AG04450 (cell line): Measurements from ENCODE around the gene MSL3. TPM values are rescaled to one million over a fixed set of nuclear protein-coding genes. Genes with fewer than 3 reads are reported as not detected.

Experiments
- CTCF ChIA-PET: fragments of 300-600, 350-600 bp; formaldehyde crosslinking; extraction: SDS; loops from one replicate; lab custom pipeline; 2022; ENCODE audit warnings: antibody characterized with exemption, inconsistent platforms; lab: Charles Lee
- POLR2A ChIA-PET: fragments of 350-600 bp; formaldehyde crosslinking; extraction: SDS; loops from one replicate; lab custom pipeline; 2021; ENCODE audit warnings: antibody characterized with exemption, inconsistent platforms; lab: Yijun Ruan, JAX
- DNase-seq: peaks from one replicate; pipeline ENCODE4 v3.0.0-alpha.2; 2011; ENCODE audit warnings: low read depth, low spot score
- H3K27ac ChIP-seq: one replicate; pipeline ENCODE4 v1.5.1; 2012; ENCODE audit warnings: low read depth, low read length, control low read depth
- H3K27me3 ChIP-seq: one replicate; pipeline ENCODE4 v1.6.0; 2012; ENCODE audit warnings: low read length; ENCODE audit not compliant: control insufficient read depth, insufficient read depth
- H3K4me3 ChIP-seq: 2 replicates; pipeline ENCODE4 v1.5.1; 2011; ENCODE audit warnings: mild to moderate bottlenecking, low read depth, low read length, control low read depth
- H3K9me3 ChIP-seq: 2 replicates; pipeline ENCODE4 v1.5.1; 2012; ENCODE audit warnings: low read length; ENCODE audit not compliant: control insufficient read depth, insufficient read depth
- polyA plus RNA-seq: library from polyadenylated mRNA; depleted of rRNA; stranded (reverse); fragments of >200 nt; gene quantifications from 2 replicates; pipeline ENCODE4 v1.2.3, GENCODE V29; 2011; rRNA removed
- TF ChIP-seq, protein P1 (sequence below): IDR thresholded peaks from 2 replicates; pipeline ENCODE4 v1.5.1; 2011; ENCODE audit warnings: low read depth, low read length, control low read depth, inconsistent platforms

Gene MSL3
- polyA plus RNA-seq, 1 experiment: 32.4 TPM

DNA sequence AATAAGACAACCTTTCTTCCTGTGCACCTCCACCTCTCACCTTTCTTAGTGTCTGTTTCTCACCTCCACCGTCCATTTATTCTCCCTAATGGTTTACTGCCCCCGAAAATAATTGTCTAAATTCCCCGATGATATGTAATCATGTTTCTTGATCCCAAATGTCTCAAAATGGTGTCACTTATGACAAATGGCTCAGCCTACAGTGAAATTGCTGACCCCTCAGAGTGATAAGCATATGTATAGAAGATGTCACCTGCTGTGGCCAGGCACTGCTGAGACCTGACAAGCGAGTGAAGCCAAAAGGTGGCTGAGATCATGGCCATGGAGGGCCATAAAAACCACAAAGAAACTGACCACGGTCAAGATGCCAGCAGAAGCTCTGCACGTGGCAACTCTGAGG, 35.7 kb downstream of the MSL3 start:
- Histone ChIP-seq H3K9me3 (no peaks in the 10 kb centered on the region), H3K27ac (no peak overlapping the region), H3K4me3 (no peak overlapping the region), H3K27me3 (no peaks in the 10 kb centered on the region)
- POLR2A ChIA-PET: no interaction called here
- no peak for DNase-seq
- TF ChIP-seq, protein P1, sequence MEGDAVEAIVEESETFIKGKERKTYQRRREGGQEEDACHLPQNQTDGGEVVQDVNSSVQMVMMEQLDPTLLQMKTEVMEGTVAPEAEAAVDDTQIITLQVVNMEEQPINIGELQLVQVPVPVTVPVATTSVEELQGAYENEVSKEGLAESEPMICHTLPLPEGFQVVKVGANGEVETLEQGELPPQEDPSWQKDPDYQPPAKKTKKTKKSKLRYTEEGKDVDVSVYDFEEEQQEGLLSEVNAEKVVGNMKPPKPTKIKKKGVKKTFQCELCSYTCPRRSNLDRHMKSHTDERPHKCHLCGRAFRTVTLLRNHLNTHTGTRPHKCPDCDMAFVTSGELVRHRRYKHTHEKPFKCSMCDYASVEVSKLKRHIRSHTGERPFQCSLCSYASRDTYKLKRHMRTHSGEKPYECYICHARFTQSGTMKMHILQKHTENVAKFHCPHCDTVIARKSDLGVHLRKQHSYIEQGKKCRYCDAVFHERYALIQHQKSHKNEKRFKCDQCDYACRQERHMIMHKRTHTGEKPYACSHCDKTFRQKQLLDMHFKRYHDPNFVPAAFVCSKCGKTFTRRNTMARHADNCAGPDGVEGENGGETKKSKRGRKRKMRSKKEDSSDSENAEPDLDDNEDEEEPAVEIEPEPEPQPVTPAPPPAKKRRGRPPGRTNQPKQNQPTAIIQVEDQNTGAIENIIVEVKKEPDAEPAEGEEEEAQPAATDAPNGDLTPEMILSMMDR: no peak
- CTCF ChIA-PET: no interaction called here

DNA sequence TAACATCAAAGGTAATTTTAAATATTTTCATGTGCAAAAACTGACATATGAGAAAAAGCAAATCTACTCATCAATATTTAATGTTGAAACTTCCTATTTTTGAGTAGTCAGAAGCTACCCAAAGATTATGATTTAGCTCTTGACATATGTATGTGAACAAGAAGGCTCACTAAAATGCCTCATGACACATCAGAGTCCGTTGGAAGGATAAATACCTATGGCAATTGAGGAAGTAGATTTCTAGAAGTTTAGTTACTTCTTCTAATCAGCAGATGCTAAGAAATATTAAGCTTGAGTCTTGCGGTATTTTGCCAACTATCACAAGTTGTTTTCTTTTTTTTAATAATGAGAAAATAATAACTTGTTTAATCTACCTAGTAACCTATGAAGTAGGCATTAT, 55.3 kb downstream of the MSL3 start:
- no peaks in the 10 kb centered on the region for H3K27me3 ChIP-seq
- TF ChIP-seq, protein P1: no peak
- no peak overlapping the region for H3K27ac ChIP-seq
- no peak for DNase-seq
- H3K9me3 ChIP-seq: no peaks in the 10 kb centered on the region
- H3K4me3 ChIP-seq: no peak overlapping the region
- POLR2A ChIA-PET: no interaction called here
- CTCF ChIA-PET: no interaction called here

Other genes starting within 250 kb of the MSL3 start
- 3.7 and 4.0 TPM in 2 replicates for gene ARHGAP6, start 92.3 kb upstream of the MSL3 start, polyA plus RNA-seq